A549 (cell line): ENCODE results near the gene ACO2.

Experiments
- CBX2 ChIP-seq: fragments of 200-600 bp; sonication (generic); IDR thresholded peaks from 2 replicates; pipeline ENCODE4 v1.6.1; 2016; ENCODE audit warnings: low read depth, mild to moderate bottlenecking, borderline replicate concordance
- CEBPB ChIP-seq, 2 experiments: fragments of >200 bp in 1 of 2; sonication (Bioruptor Twin) in 1 of 2; formaldehyde crosslinking in 1 of 2; IDR thresholded peaks; 2 replicates each; pipeline ENCODE4 v1.6.1; 2012 to 2016
- EP300 ChIP-seq, 2 experiments: fragments of >200 bp; sonication (Bioruptor Twin); formaldehyde crosslinking; IDR thresholded peaks; 2 replicates in 1 of 2; 3 replicates in 1 of 2; pipeline ENCODE4 v1.6.1; 2016 to 2017
- HEYL ChIP-seq: fragments of 250-450 bp; sonication (Bioruptor Pico); IDR thresholded peaks from 2 replicates; pipeline ENCODE4 v1.8.0; 2021; ENCODE audit warnings: mild to moderate bottlenecking, moderate library complexity
- HOXA7 ChIP-seq: fragments of 250-450 bp; sonication (Bioruptor Pico); IDR thresholded peaks from 2 replicates; pipeline ENCODE4 v1.5.0; 2020; ENCODE audit warnings: mild to moderate bottlenecking, moderate library complexity
- KDM1A ChIP-seq: fragments of 200-600 bp; sonication (generic); IDR thresholded peaks from 2 replicates; pipeline ENCODE4 v1.6.1; 2016; ENCODE audit warnings: low read depth, mild to moderate bottlenecking
- KDM5A ChIP-seq: fragments of 200-600 bp; sonication (generic); IDR thresholded peaks from 2 replicates; pipeline ENCODE4 v1.6.1; 2016; ENCODE audit warnings: antibody characterized with exemption, mild to moderate bottlenecking
- PHF8 ChIP-seq: fragments of 200-600 bp; sonication (generic); IDR thresholded peaks from 2 replicates; pipeline ENCODE4 v1.6.1; 2016; ENCODE audit warnings: low read depth, mild to moderate bottlenecking, antibody characterized with exemption, moderate library complexity, borderline replicate concordance
- POLR2A ChIP-seq: IDR thresholded peaks from 2 replicates; pipeline ENCODE4 v1.6.1; 2012; ENCODE audit warnings: mild to moderate bottlenecking, low read length
- SMC3 ChIP-seq: fragments of >200 bp; sonication (Bioruptor Twin); formaldehyde crosslinking; IDR thresholded peaks from 3 replicates; pipeline ENCODE4 v1.6.1; 2018; ENCODE audit warnings: inconsistent platforms
- TP53 ChIP-seq: fragments of 250-450 bp; sonication (Bioruptor Pico); IDR thresholded peaks from 2 replicates; pipeline ENCODE4 v1.5.0; 2021; ENCODE audit warnings: mild to moderate bottlenecking, moderate library complexity
- USF2 ChIP-seq: fragments of 450-650 bp; IDR thresholded peaks from 2 replicates; pipeline ENCODE4 v1.6.1; 2014; ENCODE audit warnings: antibody characterized with exemption
- TF ChIP-seq, protein P1 (sequence below): fragments of >200 bp; sonication (Bioruptor Twin); formaldehyde crosslinking; IDR thresholded peaks from 3 replicates; pipeline ENCODE4 v1.5.1; 2016
- TF ChIP-seq, protein P2 (sequence below): IDR thresholded peaks from 2 replicates; pipeline ENCODE4 v1.6.1; 2012

- TF ChIP-seq, protein P1, sequence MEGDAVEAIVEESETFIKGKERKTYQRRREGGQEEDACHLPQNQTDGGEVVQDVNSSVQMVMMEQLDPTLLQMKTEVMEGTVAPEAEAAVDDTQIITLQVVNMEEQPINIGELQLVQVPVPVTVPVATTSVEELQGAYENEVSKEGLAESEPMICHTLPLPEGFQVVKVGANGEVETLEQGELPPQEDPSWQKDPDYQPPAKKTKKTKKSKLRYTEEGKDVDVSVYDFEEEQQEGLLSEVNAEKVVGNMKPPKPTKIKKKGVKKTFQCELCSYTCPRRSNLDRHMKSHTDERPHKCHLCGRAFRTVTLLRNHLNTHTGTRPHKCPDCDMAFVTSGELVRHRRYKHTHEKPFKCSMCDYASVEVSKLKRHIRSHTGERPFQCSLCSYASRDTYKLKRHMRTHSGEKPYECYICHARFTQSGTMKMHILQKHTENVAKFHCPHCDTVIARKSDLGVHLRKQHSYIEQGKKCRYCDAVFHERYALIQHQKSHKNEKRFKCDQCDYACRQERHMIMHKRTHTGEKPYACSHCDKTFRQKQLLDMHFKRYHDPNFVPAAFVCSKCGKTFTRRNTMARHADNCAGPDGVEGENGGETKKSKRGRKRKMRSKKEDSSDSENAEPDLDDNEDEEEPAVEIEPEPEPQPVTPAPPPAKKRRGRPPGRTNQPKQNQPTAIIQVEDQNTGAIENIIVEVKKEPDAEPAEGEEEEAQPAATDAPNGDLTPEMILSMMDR: no peak
- TF ChIP-seq SMC3 (no peak), KDM1A (no peak), HOXA7 (CRISPR knock-in tag) (no peak), KDM5A (no peak), PHF8 (no peak), USF2 (no peak), POLR2A (no peak), CBX2 (no peak), EP300 (IDR thresholded peaks at IDR 0.05) (no peak), TP53 (no peak), CEBPB (IDR thresholded peaks at IDR 0.05) (no peak), HEYL (CRISPR knock-in tag) (no peak)
- TF ChIP-seq, protein P2, sequence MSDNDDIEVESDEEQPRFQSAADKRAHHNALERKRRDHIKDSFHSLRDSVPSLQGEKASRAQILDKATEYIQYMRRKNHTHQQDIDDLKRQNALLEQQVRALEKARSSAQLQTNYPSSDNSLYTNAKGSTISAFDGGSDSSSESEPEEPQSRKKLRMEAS: no peak
Measured at GRCh38 chr22:41570221-41570620, 101.3 kb downstream of the ACO2 start.
